Stimulated activated CD4-positive, alpha-beta T cell treated with anti-CD3 and anti-CD28 coated beads, TNF-alpha, amount 100 ng/mL, for 24 hours (primary cell): ENCODE measurements around the gene LCK.

Experiments used
- DNase-seq, 3 experiments: peaks; one replicate each; pipeline ENCODE4 v3.0.0-alpha.2; 2020; ENCODE audit warnings: low read depth in 3 of 3

LCK gene

GRCh38 chr1:32250893-32251716 is at the start of gene LCK:
LCK (plus strand) TSS chr1:32251265; CDS start chr1:32274330, 23,065 bp downstream.
- peak in 2 of 3 experiments; percentile 48 to 78 for DNase-seq

GRCh38 chr1:32204943-32205361 is 46.1 kb upstream of the LCK start:
- no peak for DNase-seq

DNA sequence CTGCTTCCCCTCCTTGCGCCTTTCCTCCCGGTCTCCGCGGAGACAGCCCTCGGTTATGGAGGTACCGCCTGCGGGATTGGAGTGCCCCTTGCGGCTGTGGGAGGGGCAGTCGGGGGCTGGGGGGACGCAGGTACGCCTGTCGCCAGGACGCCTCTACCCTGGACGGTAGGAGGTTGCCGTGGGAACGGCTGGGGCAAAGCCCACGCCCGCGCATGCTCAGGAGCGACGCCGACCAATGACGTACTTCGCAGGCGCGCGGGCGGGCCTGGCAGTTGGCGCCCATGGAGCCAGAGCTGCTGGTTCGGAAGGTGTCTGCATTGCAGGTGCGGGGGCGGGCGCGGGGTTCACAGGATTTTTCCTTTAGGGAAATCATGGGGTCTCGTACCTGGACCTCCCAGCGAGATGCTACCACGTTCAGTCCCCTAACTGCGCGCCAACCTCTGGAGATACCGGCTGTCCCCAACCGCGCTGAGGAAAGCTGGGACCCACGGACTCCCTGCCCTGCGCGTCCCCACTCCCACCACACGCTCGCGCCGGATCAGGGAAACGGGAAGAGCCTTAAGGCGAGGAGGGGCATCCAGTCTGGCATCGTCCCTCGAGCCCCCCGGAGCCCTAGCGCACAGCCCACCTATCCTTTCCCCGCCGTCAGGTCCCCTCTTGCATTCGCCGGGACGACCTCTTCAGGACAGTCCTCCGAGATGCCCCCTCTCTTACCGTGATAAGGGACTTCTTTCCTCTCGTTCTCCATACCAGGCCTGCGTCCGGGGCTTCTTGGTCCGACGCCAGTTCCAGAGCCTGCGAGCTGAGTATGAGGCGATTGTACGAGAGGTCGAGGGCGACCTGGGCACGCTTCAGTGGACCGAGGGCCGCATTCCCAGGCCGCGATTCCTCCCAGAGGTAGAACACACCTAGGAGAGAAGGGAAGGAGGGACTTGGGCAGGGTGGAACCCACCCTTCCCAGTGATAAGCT is 45.4 kb upstream of the LCK start, which contains the start of gene IQCC:
IQCC (plus strand) TSS at position 271 of the 970 bp plus-strand sequence; CDS start at position 282, 11 bp downstream.
- DNase-seq: peak; percentile 69 to 84 (median 70)

- DNase-seq: no peak
These were observed 42.6 kb upstream of the LCK start for GRCh38 chr1:32208469-32208868.

DNA sequence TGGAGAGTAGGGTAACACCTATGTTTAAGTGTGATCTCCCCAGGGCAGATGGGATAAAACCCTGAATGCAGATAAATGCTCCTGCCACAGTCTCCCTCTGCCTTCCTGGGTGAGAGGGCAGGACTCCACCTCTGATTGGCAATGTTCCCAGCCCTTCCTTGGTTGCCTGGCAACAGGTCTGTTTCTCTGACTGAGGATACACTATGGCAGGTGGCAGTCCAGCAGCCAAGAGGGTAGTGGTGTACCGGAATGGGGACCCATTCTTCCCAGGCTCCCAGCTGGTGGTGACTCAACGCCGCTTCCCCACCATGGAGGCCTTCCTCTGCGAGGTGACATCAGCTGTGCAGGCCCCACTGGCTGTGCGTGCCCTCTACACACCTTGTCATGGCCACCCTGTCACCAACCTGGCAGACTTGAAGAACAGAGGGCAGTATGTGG is 42.2 kb upstream of the LCK start, which contains the start of gene DCDC2B:
DCDC2B (plus strand) TSS at position 199 of the 438 bp plus-strand sequence; CDS start at position 204, 5 bp downstream.
- DNase-seq: peak in 1 of 3 experiments; percentile 12

DNA sequence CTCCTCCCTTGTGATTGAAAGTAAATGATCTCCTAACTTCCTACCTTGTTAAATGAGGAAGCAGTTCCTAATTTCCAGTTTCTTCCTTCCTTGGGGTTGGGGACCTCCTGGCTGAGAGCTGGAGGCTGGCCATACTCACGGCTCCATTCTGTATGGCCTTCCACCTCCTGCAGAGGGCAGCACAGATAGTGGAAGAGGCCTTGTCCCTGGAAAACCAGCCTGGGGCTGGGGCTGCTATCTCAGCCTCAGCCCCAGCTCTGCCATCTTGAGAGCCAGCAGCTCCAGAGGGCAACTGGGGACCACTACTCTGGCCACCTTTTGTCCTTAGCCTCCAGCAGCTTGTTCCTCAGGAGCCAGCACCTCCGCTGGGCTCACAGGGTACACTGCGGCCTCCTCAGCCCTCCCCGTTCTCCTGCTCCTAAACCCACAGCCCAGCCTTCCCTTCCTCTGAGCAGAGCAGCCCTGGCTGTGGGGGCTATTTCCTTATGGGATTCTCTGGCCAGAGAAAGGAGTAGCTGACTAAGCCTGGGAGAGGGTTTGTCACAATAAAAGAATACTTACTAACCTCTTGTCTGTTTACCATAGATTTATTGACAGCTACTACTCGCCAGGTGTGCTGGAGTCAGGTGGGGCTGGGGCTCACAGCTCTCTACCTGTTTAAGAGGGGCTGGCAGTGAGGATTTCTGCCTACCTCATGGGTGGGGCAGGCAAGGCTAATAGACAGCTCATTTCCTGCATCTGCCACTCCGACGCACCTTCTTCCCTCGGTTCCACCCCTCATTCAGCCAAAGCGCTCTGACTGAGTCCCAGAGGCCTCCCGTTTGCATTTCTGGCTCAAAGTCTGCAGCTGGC is 35.2 kb upstream of the LCK start:
- peak in 2 of 3 experiments; percentile 30 to 58 for DNase-seq

GRCh38 chr1:32216566-32216965 is 34.5 kb upstream of the LCK start:
- no peak for DNase-seq

DNA sequence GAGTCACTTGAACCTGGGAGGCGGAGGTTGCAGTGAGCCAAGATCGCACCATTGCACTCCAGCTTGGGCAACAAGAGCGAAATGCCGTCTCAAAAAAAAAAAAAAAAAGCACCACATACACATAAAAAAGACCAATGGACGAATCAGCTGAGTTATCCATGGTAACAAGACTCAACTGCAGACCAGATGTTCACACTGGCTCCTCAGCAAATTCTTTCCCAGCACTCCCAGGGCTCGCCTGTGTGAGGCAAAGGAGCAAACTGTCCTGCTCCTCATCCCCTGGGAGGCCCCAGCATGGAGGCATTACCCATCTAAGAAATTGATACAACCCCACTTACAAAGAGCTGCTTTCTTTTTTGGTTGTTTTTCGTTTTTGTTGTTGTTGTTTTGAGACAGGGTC is 32.0 kb upstream of the LCK start:
- no peak for DNase-seq

GRCh38 chr1:32220746-32221580 is 30.1 kb upstream of the LCK start:
- no peak for DNase-seq

- DNase-seq: no peak
These were observed 29.5 kb upstream of the LCK start for GRCh38 chr1:32221581-32221979.

DNA sequence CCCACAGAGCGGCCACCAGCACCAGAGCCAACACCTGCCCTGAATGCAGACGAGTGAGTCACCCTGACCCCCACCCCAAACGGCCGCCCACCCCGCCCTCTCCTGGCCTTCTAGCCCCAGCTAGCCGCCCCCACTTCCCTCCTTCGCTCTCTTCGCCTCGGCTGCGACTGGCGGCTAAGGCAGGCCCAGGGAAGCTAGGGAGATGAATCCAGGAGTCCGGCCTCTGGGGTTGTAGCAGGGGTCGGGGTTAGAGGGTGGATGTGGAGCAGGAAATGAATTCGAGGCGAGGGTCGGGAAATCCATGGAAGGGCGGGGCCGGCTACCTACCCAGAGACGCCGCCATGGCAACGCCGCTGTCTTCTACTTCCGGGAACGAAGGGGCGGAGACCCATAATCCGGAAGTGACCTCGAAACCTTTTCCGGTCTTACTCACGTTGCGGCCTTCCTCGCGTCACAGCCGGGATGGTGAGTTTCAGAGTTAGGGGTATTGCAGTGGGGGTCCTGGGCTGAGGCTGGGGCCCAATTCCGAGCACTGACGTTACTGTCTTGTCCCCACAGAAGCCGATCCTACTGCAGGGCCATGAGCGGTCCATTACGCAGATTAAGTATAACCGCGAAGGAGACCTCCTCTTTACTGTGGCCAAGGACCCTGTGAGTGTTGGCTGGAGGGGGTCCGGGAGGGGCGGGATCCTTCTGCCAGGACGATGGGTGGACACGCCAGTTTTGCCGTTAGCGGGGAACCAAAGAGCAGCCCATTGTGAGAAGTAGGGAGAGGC is 28.9 kb upstream of the LCK start, which contains the start of the genes EIF3I and TMEM234:
EIF3I (plus strand) TSS at position 428 of the 776 bp plus-strand sequence; CDS start at position 463, 35 bp downstream.
TMEM234 (minus strand) TSS at position 374 of the 776 bp plus-strand sequence; CDS start at position 343, 31 bp downstream.
- peak; percentile 86 to 92 (median 90) for DNase-seq

DNA sequence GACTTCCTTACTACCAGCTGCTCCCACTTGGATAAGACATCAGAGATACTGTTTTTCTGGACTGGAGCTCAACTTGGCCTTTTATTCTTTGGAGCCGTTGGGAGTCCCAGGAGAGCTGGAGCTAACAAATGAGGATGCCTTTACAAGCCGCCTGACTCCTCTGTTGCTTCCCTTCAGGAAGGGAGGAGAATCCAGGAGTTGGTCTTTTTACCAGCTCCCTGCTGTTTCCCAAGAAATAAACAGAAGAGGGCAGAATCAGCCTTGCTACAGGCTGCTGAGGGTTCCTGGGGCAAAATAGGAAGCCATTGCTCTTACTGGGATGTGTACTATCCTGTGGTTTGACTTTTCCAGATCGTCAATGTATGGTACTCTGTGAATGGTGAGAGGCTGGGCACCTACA is 27.4 kb upstream of the LCK start:
- DNase-seq: no peak

- no peak for DNase-seq
These were observed 26.8 kb upstream of the LCK start for GRCh38 chr1:32224285-32224684.

GRCh38 chr1:32228771-32229170 is 22.3 kb upstream of the LCK start:
- DNase-seq: no peak

DNA sequence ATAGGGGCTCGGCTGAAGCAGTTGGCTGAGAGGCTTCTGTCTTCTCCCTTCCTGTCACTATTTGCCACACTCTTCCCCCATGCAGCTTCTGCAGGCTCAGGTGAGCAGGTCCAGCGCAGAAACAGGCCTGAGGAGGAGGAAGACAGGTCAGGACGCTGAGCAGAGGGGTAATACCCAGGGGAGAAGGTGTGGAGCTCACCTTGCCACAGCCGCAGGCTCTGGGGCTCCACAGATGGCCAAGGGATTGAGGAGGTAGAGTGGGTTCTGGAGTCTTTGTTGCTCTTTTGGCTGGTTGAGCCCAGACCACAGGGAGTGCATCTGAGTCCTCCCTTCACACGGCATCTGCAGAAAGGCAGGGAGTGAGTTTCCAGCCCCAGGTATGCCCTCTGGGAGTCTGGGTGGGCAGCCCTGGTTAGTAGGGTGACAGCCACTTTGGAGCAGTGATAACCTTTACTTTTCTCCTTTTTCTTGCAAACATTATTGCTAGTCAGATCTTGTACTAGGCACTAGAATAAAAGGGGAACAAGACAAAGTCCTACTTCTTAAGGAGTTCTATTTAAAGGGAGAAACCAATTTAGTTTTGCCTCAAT is 19.1 kb upstream of the LCK start:
- no peak for DNase-seq

DNA sequence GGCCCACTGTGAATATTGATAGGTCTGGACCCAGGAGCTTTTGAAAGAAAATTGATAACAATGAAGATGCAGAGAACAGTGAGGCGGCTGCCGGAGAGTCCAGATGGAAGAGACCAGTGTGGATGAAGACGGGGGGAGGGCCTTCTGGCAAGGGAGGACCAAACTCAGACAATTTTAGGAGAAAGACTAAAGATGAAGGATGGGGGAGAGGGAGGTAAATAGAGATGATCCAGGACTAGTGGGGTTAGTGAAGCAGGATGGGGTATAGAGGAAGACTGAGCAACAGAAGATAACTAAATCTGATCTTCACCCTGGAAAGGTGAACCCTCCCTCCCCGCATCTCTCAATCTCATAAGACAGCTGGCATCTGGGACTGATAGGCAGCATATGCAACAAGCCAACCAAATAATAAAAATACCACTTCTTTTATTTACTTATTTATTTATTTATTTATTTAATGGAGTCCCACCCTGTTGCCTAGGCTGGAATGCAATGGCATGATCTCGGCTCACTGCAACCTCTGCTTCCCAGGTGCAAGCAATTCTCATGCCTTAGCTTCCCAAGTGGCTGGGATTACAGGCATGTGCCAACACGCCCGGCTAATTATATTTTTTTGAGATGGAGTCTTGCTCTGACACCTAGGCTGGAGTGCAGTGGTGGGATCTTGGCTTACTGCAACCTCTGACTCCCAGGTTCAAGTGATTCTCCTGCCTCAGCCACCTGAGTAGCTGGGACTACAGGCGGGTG is 18.3 kb upstream of the LCK start:
- no peak for DNase-seq

DNA sequence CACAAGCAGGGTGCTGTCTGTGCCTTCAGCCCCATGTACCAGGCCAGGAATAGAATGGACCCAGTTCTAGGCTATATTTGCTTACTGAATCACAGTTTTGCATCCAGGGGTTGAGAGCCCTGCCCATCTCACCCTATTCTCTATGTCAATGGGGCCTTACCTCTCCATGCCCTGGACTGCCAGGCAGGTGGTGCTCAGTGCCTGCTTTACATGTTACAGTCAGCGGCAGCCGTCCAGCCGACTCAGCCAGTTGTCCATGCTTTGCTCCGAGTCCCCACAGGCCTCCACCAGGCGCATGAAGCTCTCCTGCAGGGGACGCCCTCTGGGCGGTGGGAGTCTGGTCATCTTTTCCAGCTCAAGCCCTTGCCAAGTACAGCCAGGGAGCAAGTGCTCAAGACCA is 16.3 kb upstream of the LCK start:
- no peak for DNase-seq

GRCh38 chr1:32239337-32239736 is 11.7 kb upstream of the LCK start:
- no peak for DNase-seq
